Activated CD4-positive, alpha-beta T cell treated with anti-CD3 and anti-CD28 coated beads for 36 hours (primary cell): ENCODE data around the gene DEF6. TPM values are rescaled to one million over a fixed set of nuclear protein-coding genes. Genes with fewer than 3 reads are reported as not detected.

Experiments used
- ATAC-seq: fragments of 200-7000 bp; cut with Tn5 transposase; one replicate; pipeline ENCODE4 v1.10.0; 2021; ENCODE audit warnings: mild to moderate bottlenecking, moderate library complexity
- CTCF ChIA-PET: fragments of 350-600 bp; sonication (Branson Sonifier 250); formaldehyde crosslinking; loops from one replicate; lab custom pipeline; 2021; ENCODE audit warnings: antibody characterized with exemption; lab: Charles Lee
- POLR2A ChIA-PET: fragments of 350-600 bp; sonication (Branson Sonifier 250); formaldehyde crosslinking; loops from one replicate; lab custom pipeline; 2021; ENCODE audit warnings: antibody characterized with exemption, inconsistent platforms; lab: Charles Lee
- DNase-seq: peaks from one replicate; pipeline ENCODE4 v3.0.0-alpha.2; 2020
- H3K27ac Mint-ChIP-seq: one replicate; pipeline ENCODE4 v1.8.0; 2021; ENCODE audit warnings: mixed read lengths
- H3K27me3 Mint-ChIP-seq: one replicate; pipeline ENCODE4 v1.8.0; 2021; ENCODE audit warnings: mixed read lengths
- H3K36me3 Mint-ChIP-seq: one replicate; pipeline ENCODE4 v1.8.0; 2021; ENCODE audit warnings: low read depth, mixed read lengths
- H3K4me1 Mint-ChIP-seq: one replicate; pipeline ENCODE4 v1.8.0; 2021; ENCODE audit warnings: mixed read lengths
- H3K4me3 Mint-ChIP-seq: one replicate; pipeline ENCODE4 v1.8.0; 2021; ENCODE audit warnings: mild to moderate bottlenecking, moderate library complexity, mixed read lengths
- H3K9me3 Mint-ChIP-seq: one replicate; pipeline ENCODE4 v1.8.0; 2021; ENCODE audit warnings: low read depth, mixed read lengths
- intact Hi-C, 2 experiments: fragments of 100-400 bp; cut with DNase I in 1 of 2; cut with micrococcal nuclease in 1 of 2; formaldehyde crosslinking; loops; one replicate each; pipeline versions ENCODE4 v1.14.2 to v1.15.1; 2022 to 2024; cut with DNase I, micrococcal nuclease
- total RNA-seq, 2 experiments: library from RNA; stranded (reverse); gene quantifications; one replicate each; pipeline ENCODE4 v1.2.3, GENCODE V29; 2021

Gene DEF6
- total RNA-seq, 2 experiments from 2014 or later: 74.1 to 86.6 TPM

- DNase-seq (no peak), ATAC-seq (no peak)
- Mint-ChIP-seq H3K4me1 (no peaks in the 10 kb centered on the region), H3K27me3 (no peaks in the 10 kb centered on the region), H3K9me3 (no peaks in the 10 kb centered on the region), H3K27ac (no peak overlapping the region), H3K4me3 (no peak overlapping the region), H3K36me3 (peaks cover 20% of the 10 kb centered on the region)
- intact Hi-C loops: no loop called here
- ChIA-PET CTCF (no interaction called here), POLR2A (no interaction called here)
Observed at GRCh38 chr6:35280903-35281302, 16.7 kb upstream of the DEF6 start.

GRCh38 chr6:35282472-35282871 lies 15.1 kb upstream of the DEF6 start:
- ChIA-PET POLR2A (no interaction called here), CTCF (no interaction called here)
- Mint-ChIP-seq H3K27ac (no peak overlapping the region), H3K27me3 (no peaks in the 10 kb centered on the region), H3K4me1 (no peaks in the 10 kb centered on the region), H3K36me3 (peaks cover 32% of the 10 kb centered on the region), H3K9me3 (no peaks in the 10 kb centered on the region), H3K4me3 (no peak overlapping the region)
- no peak for DNase-seq
- no peak for ATAC-seq
- intact Hi-C loops: no loop called here

- Mint-ChIP-seq H3K4me3 (no peak overlapping the region), H3K4me1 (no peaks in the 10 kb centered on the region), H3K36me3 (peaks cover 32% of the 10 kb centered on the region), H3K27me3 (no peaks in the 10 kb centered on the region), H3K9me3 (no peaks in the 10 kb centered on the region), H3K27ac (peak overlapping the region; percentile 39)
- ATAC-seq (no peak), DNase-seq (no peak)
- intact Hi-C loops: no loop called here
- ChIA-PET CTCF (interaction anchor here (0.6 kb wide), 1 partner anchor 1062 kb away, joined by 4 read pairs; no protein-coding TSS in a partner anchor), POLR2A (no interaction called here)
Observed at GRCh38 chr6:35283361-35283760, 14.3 kb upstream of the DEF6 start.

- ATAC-seq (no peak), DNase-seq (no peak)
- POLR2A ChIA-PET: interaction anchor here (0.5 kb wide), 1 partner anchor 549 kb away, joined by 3 read pairs; no protein-coding TSS in a partner anchor
- Mint-ChIP-seq H3K27ac (no peak overlapping the region), H3K4me3 (no peak overlapping the region), H3K27me3 (no peaks in the 10 kb centered on the region), H3K9me3 (no peaks in the 10 kb centered on the region), H3K4me1 (no peaks in the 10 kb centered on the region), H3K36me3 (peaks cover 33% of the 10 kb centered on the region)
- CTCF ChIA-PET: interaction anchor here (3.5 kb wide), 1 partner anchor 9 kb away, joined by 26 read pairs; the partner anchor contains the start of gene DEF6
- intact Hi-C loops: no loop called here
Observed at GRCh38 chr6:35287671-35288396, 9.8 kb upstream of the DEF6 start.

- Mint-ChIP-seq H3K4me3 (no peak overlapping the region), H3K9me3 (no peaks in the 10 kb centered on the region), H3K36me3 (peaks cover 25% of the 10 kb centered on the region), H3K27me3 (no peaks in the 10 kb centered on the region), H3K27ac (no peak overlapping the region), H3K4me1 (no peaks in the 10 kb centered on the region)
- DNase-seq (no peak), ATAC-seq (no peak)
- intact Hi-C loops: no loop called here
- ChIA-PET CTCF (interaction anchor here (0.8 to 13.9 kb wide), 4 partner anchors 8 to 35 kb away, joined by 3 to 277 read pairs (median 6); no protein-coding TSS in a partner anchor), POLR2A (no interaction called here)
Observed at GRCh38 chr6:35288834-35289233, 8.8 kb upstream of the DEF6 start.

GRCh38 chr6:35291491-35291890 lies 6.1 kb upstream of the DEF6 start:
- DNase-seq: no peak
- ChIA-PET POLR2A (no interaction called here), CTCF (interaction anchor here (0.7 to 13.9 kb wide), 2 partner anchors 28 to 33 kb away, joined by 3 to 277 read pairs; no protein-coding TSS in a partner anchor)
- H3K9me3 Mint-ChIP-seq: no peaks in the 10 kb centered on the region
- peaks cover 19% of the 10 kb centered on the region for H3K36me3 Mint-ChIP-seq
- H3K27me3 Mint-ChIP-seq: no peaks in the 10 kb centered on the region
- no peak for ATAC-seq
- intact Hi-C loops: no loop called here
- H3K4me1 Mint-ChIP-seq: no peaks in the 10 kb centered on the region
- H3K4me3 Mint-ChIP-seq: no peak overlapping the region
- H3K27ac Mint-ChIP-seq: no peak overlapping the region

GRCh38 chr6:35292494-35292893 lies 5.1 kb upstream of the DEF6 start:
- Mint-ChIP-seq H3K27me3 (no peaks in the 10 kb centered on the region), H3K9me3 (no peaks in the 10 kb centered on the region), H3K4me3 (no peak overlapping the region), H3K27ac (no peak overlapping the region), H3K4me1 (peaks cover 6% of the 10 kb centered on the region), H3K36me3 (peaks cover 11% of the 10 kb centered on the region)
- POLR2A ChIA-PET: no interaction called here
- CTCF ChIA-PET: interaction anchor here (0.6 to 13.9 kb wide), 5 partner anchors 32 to 180 kb away, joined by 3 to 277 read pairs (median 5); partner anchors contain the start of gene RPL10A
- DNase-seq: no peak
- no peak for ATAC-seq
- intact Hi-C loops: no loop called here

GRCh38 chr6:35293681-35294080 lies 3.9 kb upstream of the DEF6 start:
- H3K4me3 Mint-ChIP-seq: no peak overlapping the region
- DNase-seq: no peak
- no peak for ATAC-seq
- POLR2A ChIA-PET: interaction anchor here (0.6 kb wide), 1 partner anchor 177 kb away, joined by 3 read pairs; no protein-coding TSS in a partner anchor
- H3K36me3 Mint-ChIP-seq: peaks cover 11% of the 10 kb centered on the region
- no peak overlapping the region for H3K27ac Mint-ChIP-seq
- intact Hi-C loops: loop anchor here in 1 of 2 experiments (1.0 kb wide), 1 partner anchor 175 kb away; the partner anchor contains the start of gene RPL10A
- no peaks in the 10 kb centered on the region for H3K27me3 Mint-ChIP-seq
- H3K9me3 Mint-ChIP-seq: no peaks in the 10 kb centered on the region
- peaks cover 7% of the 10 kb centered on the region for H3K4me1 Mint-ChIP-seq
- CTCF ChIA-PET: interaction anchor here (0.6 to 13.9 kb wide), 23 partner anchors 9 to 1392 kb away, joined by 3 to 277 read pairs (median 4); partner anchors contain the start of genes FANCE, RPL10A and ZNF76

- ChIA-PET POLR2A (interaction anchor here (0.6 kb wide), 1 partner anchor 177 kb away, joined by 3 read pairs; no protein-coding TSS in a partner anchor), CTCF (interaction anchor here (0.6 to 13.9 kb wide), 20 partner anchors 9 to 193 kb away, joined by 3 to 277 read pairs (median 4); partner anchors contain the start of genes FANCE, RPL10A and ZNF76)
- peaks cover 13% of the 10 kb centered on the region for H3K36me3 Mint-ChIP-seq
- H3K27ac Mint-ChIP-seq: no peak overlapping the region
- intact Hi-C loops: loop anchor here in 1 of 2 experiments (1.0 kb wide), 1 partner anchor 174 kb away; the partner anchor contains the start of gene RPL10A
- DNase-seq: peak; percentile 72
- no peak overlapping the region for H3K4me3 Mint-ChIP-seq
- ATAC-seq: peak; percentile 36
- H3K4me1 Mint-ChIP-seq: peaks cover 14% of the 10 kb centered on the region
- no peaks in the 10 kb centered on the region for H3K27me3 Mint-ChIP-seq
- H3K9me3 Mint-ChIP-seq: no peaks in the 10 kb centered on the region
Observed at GRCh38 chr6:35294308-35294945, 3.2 kb upstream of the DEF6 start.

- no peak overlapping the region for H3K27ac Mint-ChIP-seq
- ChIA-PET POLR2A (no interaction called here), CTCF (interaction anchor here (0.5 to 13.9 kb wide), 10 partner anchors 9 to 1494 kb away, joined by 3 to 277 read pairs (median 6); partner anchors contain the start of gene PPARD)
- intact Hi-C loops: loop anchor here in 1 of 2 experiments (5.0 kb wide), 1 partner anchor 442 kb away; the partner anchor contains the start of gene ARMC12
- no peak overlapping the region for H3K4me3 Mint-ChIP-seq
- no peaks in the 10 kb centered on the region for H3K27me3 Mint-ChIP-seq
- peaks cover 20% of the 10 kb centered on the region for H3K4me1 Mint-ChIP-seq
- no peak for ATAC-seq
- no peak for DNase-seq
- no peaks in the 10 kb centered on the region for H3K9me3 Mint-ChIP-seq
- peaks cover 18% of the 10 kb centered on the region for H3K36me3 Mint-ChIP-seq
Observed at GRCh38 chr6:35295036-35295435, 2.6 kb upstream of the DEF6 start.
